ENCODE data around the gene DIS3L2.

The DIS3L2 gene

DNA sequence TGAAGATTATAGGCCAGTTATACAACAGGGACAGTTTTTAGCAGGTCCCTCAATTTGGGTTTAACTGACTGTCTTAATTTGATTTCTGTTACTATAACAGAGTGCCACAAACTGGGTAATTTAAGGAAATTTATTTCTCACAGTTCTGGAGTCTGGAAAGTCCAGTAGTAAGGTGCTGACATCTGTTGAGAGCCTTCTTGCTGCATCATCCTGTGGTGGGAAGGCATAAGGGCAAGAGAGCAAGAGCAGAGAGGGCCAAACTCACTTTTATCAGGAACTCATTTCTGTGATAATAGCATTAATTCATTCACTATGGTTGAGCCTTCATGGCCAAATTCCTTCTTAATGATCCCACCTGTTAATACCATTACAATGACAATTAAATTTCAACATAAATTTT, 36.5 kb downstream of the DIS3L2 start:
- no peak overlapping the region for H3K4me3 ChIP-seq (ENCODE audit: low read depth, low read length)
- TF ChIP-seq, protein P1, sequence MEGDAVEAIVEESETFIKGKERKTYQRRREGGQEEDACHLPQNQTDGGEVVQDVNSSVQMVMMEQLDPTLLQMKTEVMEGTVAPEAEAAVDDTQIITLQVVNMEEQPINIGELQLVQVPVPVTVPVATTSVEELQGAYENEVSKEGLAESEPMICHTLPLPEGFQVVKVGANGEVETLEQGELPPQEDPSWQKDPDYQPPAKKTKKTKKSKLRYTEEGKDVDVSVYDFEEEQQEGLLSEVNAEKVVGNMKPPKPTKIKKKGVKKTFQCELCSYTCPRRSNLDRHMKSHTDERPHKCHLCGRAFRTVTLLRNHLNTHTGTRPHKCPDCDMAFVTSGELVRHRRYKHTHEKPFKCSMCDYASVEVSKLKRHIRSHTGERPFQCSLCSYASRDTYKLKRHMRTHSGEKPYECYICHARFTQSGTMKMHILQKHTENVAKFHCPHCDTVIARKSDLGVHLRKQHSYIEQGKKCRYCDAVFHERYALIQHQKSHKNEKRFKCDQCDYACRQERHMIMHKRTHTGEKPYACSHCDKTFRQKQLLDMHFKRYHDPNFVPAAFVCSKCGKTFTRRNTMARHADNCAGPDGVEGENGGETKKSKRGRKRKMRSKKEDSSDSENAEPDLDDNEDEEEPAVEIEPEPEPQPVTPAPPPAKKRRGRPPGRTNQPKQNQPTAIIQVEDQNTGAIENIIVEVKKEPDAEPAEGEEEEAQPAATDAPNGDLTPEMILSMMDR (IDR thresholded peaks at IDR 0.05; ENCODE audit: low read depth, low read length): no peak

DNA sequence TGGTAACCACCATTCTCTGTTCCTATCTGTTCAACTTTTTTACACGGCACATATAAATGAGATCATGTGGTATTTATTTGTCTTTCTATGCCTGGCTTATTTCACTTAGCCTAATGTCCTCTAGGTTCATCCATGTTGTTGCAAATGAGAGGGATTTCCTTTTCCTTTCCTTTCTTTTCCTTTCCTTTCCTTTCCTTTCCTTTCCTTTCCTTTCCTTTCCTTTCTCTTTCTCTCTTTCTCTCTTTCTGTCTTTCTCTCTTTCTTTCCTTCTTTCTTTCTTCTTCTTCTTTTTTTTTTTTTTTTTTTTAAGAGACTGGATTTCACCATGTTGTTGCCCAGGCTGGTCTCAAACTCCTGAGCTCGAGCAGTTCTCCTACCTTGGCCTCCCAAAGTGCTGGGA, 38.9 kb downstream of the DIS3L2 start:
- TF ChIP-seq, protein P1 (IDR thresholded peaks at IDR 0.05; ENCODE audit: low read depth, low read length): no peak

DNA sequence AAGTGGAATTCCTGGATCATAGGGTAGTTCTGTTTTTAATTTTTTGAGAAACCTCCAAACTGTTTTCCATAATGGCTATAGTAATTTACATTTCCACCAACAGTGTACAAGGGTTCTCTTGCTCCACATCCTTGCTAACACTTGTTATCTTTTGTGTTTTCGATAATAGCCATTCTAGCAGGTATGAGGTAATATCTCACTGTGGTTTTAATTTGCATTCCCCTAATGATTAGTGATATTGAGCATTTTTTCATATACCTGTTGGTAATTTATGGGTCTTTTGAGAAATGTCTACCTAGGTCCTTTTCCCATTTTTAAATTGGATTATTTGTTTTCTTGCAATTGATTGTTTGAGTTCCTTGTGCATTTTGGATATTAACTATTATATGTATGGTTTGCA, 39.6 kb downstream of the DIS3L2 start:
- TF ChIP-seq, protein P1 (IDR thresholded peaks at IDR 0.05; ENCODE audit: low read depth, low read length): no peak
- H3K4me3 ChIP-seq (ENCODE audit: low read depth, low read length): no peak overlapping the region

More for the DNA sequence above, 38.9 kb downstream of the DIS3L2 start:
- no peak overlapping the region for H3K4me3 ChIP-seq (ENCODE audit: low read depth, low read length)

DNA sequence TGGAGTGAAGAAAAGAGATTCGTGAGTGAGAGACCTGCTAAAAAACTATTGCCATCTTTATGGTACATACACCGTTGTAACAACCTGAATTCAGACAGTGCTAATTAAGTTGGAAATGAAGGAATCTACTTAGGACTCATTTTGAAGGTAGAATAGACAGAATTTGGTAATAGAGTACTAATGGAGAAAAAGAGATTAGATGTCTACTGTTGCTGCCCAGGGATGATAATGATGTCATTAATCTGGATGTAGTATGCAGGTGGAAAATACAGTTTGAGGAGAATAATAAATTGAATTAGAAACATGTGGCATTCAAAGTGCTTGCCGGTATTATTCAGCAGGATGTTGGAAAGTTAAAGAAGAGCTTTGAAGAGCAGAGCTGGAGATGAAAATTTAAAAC, 44.7 kb downstream of the DIS3L2 start:
- TF ChIP-seq, protein P1 (IDR thresholded peaks at IDR 0.05; ENCODE audit: low read depth, low read length): no peak
- no peak overlapping the region for H3K4me3 ChIP-seq (ENCODE audit: low read depth, low read length)

DNA sequence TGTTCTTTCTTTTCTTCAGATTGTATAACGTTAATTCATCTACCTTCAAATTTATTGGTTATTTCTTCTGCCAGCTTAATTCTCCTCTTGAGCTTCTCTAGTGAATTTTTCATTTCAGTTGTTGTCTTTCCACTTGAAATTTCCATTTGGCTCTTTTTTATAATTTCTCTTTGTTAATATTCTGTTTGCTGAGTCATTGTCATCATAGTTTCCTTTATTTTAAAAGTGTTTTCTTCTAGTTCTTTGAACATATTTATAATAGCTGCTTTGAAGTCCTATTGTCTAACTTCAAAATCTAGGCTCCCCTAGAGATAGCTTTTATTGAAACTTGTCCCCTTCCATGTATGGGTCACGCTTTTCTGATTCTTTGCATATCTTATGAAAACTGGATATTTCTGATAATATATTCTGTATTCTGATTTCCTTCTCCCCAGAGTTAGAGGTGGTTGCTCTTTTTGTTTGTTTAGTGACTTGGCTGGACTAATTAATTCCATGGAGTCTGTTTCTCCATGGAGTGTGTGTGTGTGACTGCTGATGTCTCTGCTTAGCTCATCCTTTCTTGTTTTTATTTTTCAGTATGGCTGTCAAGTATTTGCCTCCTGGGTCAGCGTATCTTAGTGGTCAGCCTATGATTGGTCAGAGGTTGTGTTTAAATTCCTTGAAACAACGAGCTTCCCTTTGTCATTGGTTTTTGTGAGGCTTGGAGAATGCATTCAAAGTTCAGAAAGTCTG, 47.6 kb downstream of the DIS3L2 start:
- no peak overlapping the region for H3K4me3 ChIP-seq (ENCODE audit: low read depth, low read length)
- TF ChIP-seq, protein P1 (IDR thresholded peaks at IDR 0.05; ENCODE audit: low read depth, low read length): no peak

DNA sequence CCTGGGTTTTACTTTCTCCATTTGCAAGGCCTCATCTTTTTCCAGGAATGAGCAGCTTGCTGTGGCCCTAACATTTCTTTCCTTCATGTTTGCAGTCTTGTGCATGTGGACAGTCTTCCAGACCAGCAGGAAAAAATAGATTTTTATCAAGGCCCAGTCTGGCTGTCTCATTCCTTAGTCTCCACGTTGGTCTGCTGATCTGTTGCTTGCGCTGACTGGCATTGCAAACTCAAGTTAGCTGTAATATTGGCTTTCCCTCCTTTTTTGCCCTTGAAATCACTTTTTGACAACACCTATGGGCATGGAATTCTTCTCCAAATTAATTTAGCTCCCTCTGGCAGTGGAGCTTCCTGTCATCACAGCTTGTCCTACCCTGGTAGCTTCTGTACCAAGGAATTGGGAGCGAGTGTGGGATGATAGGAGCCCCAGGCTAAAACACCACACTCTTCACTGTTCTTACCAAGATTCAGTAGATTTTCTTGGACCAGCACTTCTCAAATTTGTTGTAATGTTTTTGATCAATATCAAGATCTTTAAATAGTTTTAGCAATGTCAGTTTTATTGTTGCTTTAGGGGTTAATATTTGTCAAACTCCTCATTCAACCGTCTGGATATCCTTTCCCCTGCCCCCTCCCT, 48.2 kb downstream of the DIS3L2 start:
- TF ChIP-seq, protein P1 (IDR thresholded peaks at IDR 0.05; ENCODE audit: low read depth, low read length): no peak

DNA sequence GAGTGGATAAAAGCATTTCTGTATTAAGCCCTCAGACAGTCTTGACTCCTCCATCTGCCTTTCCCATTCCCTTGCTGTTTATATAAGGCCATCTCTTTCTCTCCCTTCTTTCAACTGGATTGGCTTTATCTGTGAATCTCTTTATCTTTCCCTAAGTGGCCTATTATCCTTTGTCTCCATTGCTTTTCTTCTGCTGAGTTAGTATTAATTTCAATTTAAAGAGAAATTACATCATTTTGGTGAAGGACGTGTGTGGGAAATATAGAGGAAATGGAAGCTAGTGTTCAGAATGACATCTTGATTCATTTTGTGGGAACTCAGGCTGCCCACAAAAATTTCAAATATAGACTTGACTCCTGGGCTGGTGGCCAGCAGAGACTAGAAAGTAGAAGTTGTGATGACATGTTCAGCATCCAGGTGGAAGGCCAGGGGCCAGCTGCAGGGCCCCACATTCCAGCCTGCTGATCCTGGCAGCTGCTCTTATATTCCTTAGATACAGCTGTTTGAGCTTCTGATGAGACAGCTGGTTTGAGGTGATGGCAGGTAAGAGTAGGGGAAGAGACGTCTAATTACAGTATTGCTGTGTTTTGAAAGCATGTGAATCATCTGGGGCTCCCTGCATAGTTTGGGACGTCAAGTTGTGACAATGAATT, 52.3 kb downstream of the DIS3L2 start:
- H3K4me3 ChIP-seq (ENCODE audit: low read depth, low read length): no peak overlapping the region
- TF ChIP-seq, protein P1 (IDR thresholded peaks at IDR 0.05; ENCODE audit: low read depth, low read length): no peak

More for the DNA sequence above, 48.2 kb downstream of the DIS3L2 start:
- no peak overlapping the region for H3K4me3 ChIP-seq (ENCODE audit: low read depth, low read length)

Measured in WI38 (cell line).